GF-D8 (cell line): Measurements from ENCODE around the gene SAPCD1.

ENCODE experiments used
- DNase-seq: peaks from one replicate; lab custom pipeline; 2025; lab: John Stamatoyannopoulos, UW

The SAPCD1 gene

DNA sequence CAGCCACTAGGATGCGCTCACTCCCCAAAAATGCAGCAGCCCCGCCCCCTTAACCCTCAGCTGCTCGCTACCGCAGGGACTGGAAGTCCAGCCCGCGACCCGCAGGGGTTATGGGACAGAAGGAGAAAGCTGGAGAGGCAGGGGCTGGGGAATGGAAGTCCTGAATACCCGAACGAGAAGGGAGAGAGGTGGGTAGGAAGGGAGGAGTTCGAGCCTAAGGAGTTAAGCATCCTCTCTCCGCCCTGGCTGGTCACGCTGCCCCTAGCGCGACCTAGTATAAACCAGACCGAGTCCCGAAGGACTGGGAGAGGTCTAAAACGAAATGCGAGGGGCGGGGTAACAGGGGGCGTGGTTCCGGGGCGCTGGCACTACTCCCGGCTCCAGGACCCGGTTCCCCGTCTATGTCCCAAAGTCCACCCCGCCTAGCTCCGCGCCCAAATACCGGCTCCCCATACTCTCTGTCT lies 32.9 kb upstream of the SAPCD1 start:
- DNase-seq, result peak; percentile 33

DNA sequence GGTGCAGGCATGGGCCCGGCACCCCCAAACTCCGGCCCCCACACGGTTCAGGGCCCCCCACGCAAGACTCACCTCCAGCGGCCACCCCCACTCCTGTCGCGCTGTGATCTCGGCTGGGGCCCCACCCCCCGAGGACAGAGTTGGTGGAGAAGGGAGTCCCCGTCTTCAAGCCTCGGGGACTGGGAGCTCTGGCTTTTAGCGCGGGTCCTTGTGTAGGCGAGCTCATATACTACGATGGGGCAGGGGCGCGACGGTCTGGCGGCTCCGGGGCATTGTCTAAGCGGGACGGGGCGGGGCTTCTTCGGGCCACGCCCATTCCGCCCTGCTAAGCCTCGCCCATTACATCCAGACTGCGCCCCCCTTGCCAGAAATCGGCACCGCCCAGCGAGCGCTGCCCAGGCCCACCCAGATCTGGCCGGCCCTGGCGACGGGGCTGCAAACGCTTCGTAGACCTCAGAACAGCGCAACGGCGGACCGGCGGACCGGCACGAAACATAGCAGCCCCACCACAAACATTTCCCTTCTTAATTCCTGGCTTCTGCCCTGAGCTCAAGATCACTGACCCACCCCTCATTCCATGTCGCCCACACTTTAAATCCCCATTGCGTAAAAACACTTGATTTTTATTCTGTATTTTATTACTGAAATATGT lies 32.4 kb upstream of the SAPCD1 start:
- no peak for DNase-seq

DNA sequence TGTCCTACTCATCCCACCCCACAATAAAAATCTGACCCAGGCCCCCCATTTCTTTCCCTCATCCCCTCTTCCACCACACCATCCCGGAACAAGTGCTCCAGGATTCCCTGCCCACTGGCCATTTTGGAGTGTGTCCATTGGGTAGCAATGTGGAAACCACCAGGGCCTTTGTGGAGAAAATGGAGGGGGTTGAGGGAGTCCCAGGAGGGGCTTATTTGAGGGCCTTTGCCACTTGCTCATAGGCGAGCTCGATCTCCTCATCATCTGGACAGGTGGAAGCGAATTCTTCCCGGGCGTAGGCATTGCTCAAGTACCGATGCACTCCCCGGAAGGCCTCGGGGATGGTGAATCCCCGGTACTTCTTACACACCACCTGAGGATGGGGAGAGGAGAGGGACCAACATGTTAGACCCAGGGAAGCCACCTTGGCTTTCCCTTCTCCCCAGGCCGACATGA lies 31.8 kb upstream of the SAPCD1 start:
- DNase-seq, result no peak

DNA sequence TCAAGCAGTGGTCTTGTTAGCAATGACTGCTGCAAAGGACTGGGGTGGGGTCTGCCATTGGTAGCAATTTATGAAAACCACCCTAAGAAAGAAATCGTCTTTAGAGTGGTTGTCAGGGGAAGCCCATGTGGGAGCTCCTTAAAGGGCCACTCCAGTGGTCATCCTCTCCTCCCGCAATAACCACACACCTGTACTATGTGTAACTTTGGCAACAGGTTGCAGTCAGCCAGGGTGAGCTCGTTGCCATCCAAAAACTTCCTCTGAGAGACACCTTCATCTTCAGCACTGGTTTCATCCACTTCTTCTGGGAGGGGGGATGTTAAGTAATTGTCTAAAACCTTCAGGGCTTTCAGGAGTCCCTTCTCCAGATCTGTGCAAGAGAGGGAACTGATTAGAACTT lies 30.4 kb upstream of the SAPCD1 start:
- DNase-seq, result no peak

DNA sequence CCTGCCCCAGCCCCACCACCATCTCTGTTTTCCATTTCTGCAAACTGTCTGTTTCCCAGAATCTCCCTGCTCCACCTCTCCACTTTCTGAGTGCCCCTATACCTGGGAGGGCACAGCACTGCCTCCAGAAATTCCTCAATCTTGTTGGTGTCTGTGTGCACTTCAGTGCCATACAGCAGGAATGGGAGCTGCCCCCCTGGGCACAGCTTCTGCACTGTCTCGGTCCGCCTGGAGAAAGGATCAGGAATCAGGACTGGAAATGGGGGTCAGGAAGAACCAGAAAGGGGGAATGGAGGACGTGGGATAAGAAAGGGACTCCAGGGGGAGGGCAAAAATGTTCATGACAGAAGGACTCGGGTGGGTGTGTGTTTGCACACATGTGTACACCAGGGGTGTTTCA lies 28.7 kb upstream of the SAPCD1 start:
- no peak for DNase-seq

DNA sequence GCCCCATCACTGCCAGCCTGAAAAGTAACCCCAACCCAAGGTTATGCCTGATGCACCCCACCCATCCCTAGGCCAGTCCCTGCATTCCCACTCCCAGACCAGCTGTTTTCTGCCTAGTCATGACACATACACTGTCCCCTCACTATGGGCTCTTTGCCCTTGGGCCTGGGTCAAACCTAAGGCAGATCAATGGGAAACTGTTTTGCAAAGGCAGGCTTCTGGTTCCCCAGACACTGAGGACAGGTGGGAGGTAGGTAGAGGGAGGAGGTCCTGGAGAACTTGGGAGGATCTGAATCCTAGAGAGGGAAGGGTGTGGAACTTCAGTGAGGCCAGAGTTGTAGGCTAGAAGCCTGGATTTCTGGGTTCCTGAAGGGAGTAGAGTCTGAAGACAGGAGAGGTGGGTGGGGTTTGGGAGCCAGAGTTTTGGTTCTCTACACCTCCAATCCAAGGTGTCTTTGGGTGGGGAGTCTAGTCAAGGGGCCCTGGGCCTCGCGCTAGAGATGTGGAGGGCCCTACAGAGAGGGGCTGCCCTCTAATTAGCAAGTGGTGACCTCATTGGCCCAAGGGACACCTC lies 28.1 kb upstream of the SAPCD1 start:
- no peak for DNase-seq

DNA sequence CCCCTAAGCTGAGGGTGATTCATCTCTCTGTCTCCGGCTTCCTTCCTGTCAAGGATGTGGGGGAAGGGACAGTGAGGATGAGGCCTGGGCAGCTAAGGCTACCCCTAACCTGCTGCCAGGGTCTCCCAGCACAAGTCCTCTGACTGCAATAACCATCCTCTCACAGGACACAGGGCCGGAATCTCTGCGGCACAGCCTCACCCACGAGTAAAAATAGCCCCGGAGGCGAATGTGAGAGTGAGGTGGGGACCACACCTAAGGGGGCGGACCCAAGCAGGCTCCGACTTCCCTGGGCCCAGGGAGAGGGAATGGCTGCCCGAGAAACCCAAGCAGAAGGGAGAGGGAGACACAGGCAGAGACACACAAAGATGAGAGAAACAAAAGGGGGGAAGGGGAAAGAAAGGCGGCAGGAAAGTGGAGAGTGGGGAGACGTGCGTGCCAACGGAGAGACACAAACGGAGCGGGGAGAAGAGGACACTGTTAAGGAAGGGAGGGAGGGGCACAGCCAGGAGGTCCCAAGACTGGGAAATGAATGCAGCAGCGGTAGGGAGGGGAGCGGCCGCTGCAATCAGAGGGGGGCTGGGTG lies 27.5 kb upstream of the SAPCD1 start:
- peak; percentile 52 for DNase-seq

DNA sequence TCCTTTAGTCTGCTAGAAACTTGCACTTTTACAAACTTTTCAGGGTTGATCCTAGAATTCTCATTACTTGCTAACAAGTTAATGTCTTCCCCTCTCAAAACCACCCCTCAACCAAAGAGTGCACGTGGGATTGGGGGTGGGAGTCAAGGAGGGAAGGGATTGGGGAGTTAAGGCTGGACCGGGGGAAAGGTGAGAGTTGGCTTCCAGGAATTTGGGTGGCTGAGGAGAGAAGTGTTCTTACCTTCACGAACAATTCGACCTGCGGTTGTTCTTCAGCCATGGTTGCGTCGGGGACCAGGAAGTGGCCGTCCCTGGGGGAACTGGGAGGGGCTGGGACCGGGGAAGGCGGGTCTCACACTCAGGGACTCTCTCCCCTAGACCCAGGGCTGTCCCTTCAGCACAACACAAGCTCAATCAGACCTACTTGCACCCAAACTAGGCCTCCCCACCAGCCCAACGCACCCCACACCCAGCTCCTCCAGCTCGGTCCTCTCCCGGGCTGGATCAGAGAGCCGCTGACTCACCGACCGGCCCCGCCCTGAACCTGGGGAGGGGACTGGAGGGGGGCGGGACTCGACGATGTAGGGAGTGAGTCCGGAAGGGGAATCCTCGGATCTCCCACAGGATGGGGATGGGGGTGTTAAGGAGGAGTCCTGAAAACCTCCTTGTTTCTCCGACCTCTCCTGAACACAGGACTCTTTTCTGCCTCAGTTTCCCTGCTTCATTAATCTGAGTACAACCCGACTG lies 26.3 kb upstream of the SAPCD1 start, which contains the start of gene CLIC1:
TSS of gene CLIC1 (minus strand) at position 510 of the 747 bp plus-strand sequence. CDS start at position 280, 230 bp downstream.
- peak; percentile 81 for DNase-seq

DNA sequence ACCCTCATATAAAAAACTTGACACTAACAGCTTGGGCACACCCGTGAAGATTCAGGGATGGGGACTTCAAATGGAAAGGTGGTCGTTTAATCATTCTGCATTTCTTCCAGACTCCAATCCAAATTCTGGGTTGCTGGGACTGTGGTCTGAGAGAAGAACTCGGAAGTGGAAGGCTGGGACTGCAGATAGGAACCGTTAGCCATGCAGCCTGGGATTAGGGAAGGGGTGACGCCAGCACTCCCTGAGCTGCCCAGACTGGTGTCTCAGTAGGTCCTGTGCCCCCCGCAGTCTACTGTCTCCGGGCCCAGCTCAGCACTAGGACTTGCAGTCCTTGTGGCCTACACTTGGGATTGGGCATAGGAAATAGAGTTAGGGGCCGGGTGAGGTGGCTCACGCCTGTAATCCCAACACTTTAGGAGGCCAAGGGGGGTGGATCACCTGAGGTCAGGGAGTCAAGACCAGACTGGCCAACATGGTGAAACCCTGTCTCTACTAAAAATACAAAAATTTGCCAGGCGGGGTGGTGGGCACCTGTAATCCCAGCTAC lies 25.6 kb upstream of the SAPCD1 start:
- peak; percentile 30 for DNase-seq

DNA sequence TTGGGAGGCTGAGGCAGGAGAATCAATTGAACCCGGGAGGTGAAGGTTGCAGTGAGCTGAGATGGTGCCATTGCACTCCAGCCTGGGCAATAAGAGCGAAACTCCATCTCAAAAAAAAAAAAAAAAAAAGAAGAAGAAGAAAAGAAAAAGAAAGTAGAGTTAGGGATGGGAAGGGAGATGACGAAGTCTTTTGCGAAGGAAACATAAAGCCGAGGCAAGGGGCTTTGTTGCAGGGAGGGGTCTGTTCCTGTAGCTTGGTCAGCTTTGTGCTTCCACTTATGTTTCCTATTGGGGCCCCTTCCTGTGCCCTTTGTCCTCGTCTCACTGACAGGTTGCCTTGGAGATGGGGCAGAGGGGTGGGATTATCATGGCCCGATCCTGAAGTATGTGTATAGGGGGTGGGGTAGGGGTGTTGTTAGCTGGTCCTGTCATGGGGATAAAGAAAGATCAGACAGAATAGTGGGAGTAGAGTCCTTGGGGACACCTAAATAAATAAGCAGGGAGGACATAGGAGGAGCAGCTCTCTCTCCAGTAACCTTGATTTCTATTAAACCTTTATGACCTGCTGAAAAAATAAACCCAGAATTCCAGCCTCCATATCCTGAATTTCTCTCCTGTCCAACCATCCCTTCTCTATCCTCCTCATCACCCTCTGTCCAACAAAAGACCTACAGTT lies 25.0 kb upstream of the SAPCD1 start:
- DNase-seq, result peak; percentile 84

DNA sequence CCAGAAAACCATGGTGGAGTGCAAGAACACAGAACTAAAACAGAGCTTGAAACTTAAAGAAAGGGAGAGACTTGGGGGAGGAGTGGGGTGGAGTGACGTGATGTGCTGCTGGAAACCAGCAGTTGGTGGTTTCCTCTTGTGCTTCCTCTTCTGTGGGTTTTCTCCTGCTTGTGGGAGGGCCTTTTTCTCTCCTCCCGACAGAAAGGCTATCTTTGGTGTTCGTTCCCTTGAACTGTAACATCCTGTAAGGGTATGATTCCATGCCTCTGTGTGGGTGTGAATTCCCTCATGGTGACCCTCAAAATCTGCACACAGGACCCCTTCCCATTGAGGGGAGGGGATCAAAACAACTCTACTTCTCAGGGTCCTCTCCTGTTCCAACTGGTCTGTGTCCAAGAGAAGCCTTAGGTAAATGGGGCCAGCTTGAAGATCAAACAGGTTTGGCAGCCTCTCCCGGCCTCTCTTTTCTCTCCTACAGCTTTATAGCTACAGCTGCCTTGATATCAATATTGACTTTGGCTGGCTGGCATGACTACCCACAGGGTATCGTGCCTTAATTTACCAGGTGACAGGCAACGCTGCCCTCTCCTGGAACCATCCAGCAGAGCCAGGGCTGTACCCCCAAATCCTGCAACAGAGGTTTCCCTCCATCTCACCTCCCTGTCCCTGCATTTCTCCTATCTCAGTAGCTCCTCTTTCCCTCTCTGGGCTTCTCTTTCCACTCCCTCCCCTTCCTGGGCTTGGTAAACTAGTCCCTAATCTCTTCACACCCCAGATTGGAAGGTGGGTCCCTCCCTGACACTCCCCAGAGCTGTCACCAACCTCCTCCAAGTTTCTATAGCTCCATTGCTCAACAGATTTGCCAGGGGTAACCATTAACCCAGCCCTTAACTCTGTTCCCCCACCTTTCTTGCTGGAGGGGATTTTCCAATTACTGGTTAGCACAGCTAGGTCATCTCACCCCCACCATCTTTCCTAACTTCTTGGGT lies 24.2 kb upstream of the SAPCD1 start:
- peak; percentile 97 for DNase-seq

DNA sequence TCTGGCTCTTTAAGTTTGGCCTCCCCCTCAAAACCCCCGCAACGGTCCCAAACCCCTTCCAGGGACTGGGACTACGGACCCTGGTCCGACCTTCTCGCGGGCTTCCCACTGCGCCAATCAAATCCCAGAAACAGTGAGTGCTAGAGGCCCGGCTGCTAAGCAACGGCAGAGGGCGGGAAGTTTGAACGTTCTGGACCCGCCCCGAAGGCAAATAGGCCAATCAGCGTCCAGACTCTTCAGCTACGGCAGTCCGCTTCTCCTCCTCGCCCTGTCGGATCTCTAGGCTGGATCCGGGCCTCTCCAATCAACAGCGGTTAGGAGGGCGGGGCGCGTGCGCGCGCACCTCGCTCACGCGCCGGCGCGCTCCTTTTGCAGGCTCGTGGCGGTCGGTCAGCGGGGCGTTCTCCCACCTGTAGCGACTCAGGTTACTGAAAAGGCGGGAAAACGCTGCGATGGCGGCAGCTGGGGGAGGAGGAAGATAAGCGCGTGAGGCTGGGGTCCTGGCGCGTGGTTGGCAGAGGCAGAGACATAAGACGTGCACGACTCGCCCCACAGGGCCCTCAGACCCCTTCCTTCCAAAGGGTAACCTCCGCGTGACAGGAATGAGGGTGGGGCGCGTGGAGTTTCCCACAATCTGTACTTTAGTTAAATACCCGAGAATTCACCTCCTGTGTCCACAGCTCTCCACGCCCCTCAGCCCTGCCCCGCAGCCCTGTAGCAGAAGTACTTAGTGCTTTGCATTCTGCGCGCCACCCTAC lies 22.6 kb upstream of the SAPCD1 start, which contains the start of gene MSH5:
TSS of gene MSH5 (plus strand) at position 367 of the 758 bp plus-strand sequence. CDS start 462 bp downstream, outside the sequence.
- DNase-seq, result peak; percentile 99

DNA sequence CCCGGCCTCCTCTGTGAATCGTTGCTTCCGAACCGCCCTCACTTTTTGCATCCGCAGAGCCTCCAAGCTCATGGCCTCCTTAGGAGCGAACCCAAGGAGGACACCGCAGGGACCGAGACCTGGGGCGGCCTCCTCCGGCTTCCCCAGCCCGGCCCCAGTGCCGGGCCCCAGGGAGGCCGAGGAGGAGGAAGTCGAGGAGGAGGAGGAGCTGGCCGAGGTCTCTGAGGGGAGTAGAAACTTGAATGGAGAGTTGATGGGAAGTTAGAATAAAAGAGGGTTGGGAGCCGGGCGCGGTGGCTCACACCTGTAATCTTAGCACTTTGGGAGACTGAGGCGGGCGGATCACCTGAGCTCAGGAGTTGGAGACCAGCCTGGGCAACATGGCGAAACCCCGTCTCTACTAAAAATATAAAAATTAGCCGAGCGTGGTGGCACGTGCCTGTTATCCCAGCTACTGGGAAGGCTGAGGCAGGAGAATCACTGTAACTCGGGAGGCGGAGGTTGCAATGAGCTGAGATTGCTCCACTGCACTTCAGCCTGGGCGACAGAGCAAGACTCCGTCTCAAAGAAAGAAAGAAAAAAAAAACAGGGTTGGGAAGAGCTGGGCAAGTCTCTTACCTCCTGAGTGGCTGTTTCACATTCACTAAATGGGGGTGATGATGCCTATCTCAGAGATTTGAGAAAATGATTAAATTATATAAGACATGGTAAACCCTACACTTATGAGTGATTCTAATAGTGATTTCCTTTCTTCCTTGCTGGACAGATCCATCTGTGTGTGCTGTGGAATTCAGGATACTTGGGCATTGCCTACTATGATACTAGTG lies 21.8 kb upstream of the SAPCD1 start:
- DNase-seq, result peak; percentile 34

DNA sequence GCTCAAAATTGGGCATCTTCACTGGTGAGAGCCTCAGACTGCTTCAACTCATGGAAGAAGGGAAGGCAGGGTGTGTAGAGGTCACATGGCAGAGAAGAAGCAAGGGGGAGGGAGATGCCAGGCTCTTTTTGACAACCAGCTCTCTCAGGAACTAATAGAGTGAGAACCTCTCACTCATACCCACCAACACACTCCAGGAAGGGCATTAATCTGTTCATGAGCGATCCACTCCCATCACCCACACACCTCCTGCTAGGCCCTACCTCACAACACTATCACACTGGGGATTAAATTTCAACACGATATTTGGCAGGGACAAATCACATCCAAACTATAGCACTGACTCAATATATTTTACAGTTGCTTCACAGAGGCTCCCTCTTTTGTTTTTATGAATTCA lies 20.6 kb upstream of the SAPCD1 start:
- no peak for DNase-seq

DNA sequence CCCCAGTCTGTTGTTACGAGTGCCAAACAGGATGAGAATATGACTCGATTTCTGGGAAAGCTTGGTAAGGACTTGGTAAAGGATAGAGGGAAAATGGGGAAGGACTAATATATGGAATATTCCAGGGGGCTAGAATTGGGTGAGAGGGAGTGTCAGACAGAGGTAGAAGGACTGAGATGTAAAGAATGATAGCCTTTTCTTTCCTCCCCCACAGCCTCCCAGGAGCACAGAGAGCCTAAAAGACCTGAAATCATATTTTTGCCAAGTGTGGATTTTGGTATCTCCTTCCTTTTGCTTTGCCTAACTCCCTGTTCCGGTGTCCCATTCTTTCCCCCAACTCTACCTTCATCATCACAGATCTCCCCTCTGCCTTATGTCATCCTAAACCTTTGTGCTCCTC lies 19.6 kb upstream of the SAPCD1 start:
- no peak for DNase-seq

DNA sequence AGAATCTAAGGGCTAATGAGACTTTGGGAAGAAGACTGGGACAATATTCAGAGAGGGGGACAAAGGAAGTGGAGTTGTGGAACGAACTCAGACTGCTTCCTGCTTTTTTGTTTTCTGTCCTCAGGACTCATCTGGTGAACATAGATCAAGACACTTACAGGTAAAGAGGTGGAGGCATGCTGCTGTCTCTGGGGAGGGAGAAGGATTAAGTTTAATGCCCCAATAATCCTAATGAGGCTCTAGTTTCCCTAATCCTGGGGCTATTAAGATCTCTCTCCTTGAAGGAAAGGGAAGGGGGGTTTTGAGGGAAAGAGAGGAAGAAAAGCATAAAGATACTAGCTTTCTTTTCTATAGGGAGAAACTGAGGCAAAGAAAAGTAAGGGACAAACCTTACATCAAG lies 18.0 kb upstream of the SAPCD1 start:
- no peak for DNase-seq

DNA sequence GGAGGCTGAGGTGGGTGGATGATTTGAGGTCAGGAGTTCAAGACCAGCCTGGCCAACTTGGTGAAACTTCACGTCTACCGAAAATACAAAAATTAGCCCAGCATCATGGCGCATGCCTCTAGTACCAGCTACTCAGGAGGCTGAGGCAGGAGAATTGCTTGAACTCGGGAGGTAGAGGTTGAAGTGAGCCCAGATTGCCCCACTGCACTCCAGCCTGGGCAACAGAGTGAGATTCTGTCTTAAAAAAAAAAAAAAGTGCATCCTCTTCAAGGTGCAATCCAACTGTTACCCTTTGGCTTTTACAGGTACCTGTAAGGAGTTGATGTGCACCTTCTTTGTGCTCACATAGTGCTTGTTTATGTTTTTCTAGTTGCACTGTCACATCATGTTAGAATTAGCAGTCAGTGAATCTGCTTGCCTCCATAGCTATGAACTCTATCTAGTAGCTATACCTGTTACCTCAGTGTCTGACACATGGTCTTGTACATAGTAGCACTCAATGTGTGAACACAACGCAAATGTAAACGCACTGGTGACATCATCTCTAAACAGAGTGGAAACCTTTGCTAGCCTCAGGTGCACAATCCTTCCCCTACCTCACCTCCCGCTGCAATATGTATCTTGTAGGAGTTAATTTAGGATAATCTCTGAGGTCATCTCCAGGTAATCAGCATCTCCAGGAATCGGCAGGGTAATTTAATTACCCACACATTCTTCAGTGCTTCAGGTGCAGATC lies 13.0 kb upstream of the SAPCD1 start:
- no peak for DNase-seq

DNA sequence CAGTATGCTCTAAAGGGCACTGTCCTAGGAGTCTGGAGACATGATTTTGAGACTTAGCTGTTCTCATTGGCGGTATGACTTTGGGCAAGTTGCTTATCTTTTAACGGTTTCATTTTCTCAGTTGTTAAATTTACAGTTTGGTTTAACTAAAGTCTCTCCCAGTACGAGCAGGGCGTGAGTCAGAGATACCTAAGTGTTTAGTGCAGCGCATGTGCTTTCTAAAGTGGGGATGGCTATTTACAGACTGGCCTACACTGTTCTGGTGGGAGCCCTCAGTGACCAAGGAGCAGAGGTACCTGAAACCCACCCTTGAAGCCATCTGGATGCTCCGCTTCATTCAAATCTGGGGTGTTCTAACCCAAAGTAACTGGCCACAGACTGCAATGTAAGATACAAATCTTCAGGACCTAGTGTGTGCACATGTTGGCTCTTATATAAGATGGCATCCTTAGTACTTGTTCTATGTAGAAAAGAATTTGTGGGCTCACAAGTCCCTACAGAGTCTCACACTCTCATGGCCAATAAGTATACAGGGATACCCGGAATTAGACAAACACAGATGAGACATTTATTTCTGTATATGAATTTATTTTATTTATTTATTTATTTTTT lies 11.9 kb upstream of the SAPCD1 start:
- no peak for DNase-seq
